ENCODE measurements around the gene C1QL3. TPM values are rescaled to one million over a fixed set of nuclear protein-coding genes. Genes with fewer than 3 reads are reported as not detected.

Gene C1QL3
- total RNA-seq, 2 experiments from 2014 or later = not detected

DNA sequence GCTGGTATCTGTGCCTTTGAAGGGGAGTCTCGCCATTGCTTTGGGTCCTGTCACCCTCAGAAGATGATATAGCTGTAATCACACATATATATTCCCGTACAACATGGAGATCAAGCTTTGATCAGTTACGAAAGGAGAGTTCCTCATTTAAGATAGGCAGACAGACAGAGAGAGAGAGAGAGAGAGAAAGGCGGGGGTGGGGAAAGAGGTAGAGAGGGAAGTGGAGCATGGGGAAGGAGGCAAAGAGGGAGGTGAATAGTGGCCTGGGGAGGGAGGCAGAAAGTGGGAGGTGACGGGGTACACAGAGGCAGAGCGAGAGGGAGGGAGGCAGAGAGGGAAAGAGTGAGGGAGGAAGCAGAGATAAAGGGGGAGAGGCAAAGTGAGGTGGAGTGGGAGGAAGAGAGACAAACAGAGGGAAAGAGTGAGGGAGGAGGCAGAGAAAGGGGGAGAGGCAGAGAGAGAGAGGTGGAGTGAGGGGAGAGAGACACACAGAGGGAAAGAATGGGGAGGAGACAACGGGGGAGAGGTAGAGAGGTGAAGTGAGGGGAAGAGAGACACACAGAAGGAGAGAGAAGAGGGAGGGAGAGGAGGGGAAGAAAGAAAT, 44.6 kb upstream of the C1QL3 start:
- Histone ChIP-seq H3K27ac (ENCODE audit: low read depth, low read length, poor library complexity, severe bottlenecking) (no peak overlapping the region), H3K4me2 (ENCODE audit: low read length) (no peak overlapping the region), H3K4me1 (ENCODE audit: insufficient read depth, low read length, poor library complexity, severe bottlenecking) (no peaks in the 10 kb centered on the region), H3K79me2 (ENCODE audit: insufficient read depth, low read depth, low read length) (no peaks in the 10 kb centered on the region), H4K20me1 (ENCODE audit: insufficient read depth, low read length) (no peaks in the 10 kb centered on the region), H2AFZ (ENCODE audit: low read length) (no peak overlapping the region), H3K9me3 (ENCODE audit: low read length) (no peaks in the 10 kb centered on the region), H3K36me3 (ENCODE audit: insufficient read depth, low read length) (no peaks in the 10 kb centered on the region), H3K9me2 (ENCODE audit: insufficient read depth, low read length) (no peaks in the 10 kb centered on the region), H3K4me3 (ENCODE audit: low read depth, low read length, poor library complexity, severe bottlenecking) (no peak overlapping the region)
- no peak for TF ChIP-seq EZH2phosphoT487 (IDR thresholded peaks at IDR 0.05; ENCODE audit: borderline replicate concordance, low read depth, low read length)
- TF ChIP-seq, protein P1, sequence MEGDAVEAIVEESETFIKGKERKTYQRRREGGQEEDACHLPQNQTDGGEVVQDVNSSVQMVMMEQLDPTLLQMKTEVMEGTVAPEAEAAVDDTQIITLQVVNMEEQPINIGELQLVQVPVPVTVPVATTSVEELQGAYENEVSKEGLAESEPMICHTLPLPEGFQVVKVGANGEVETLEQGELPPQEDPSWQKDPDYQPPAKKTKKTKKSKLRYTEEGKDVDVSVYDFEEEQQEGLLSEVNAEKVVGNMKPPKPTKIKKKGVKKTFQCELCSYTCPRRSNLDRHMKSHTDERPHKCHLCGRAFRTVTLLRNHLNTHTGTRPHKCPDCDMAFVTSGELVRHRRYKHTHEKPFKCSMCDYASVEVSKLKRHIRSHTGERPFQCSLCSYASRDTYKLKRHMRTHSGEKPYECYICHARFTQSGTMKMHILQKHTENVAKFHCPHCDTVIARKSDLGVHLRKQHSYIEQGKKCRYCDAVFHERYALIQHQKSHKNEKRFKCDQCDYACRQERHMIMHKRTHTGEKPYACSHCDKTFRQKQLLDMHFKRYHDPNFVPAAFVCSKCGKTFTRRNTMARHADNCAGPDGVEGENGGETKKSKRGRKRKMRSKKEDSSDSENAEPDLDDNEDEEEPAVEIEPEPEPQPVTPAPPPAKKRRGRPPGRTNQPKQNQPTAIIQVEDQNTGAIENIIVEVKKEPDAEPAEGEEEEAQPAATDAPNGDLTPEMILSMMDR (conservative IDR thresholded peaks at IDR 0.05; ENCODE audit: low read length) = no peak
- BruUV-seq (replicated peaks) = no TSS peak
- intact Hi-C loops (cut with micrococcal nuclease; ENCODE audit: unreplicated experiment) = no loop called here
- CTCF ChIA-PET (ENCODE audit: unreplicated experiment) = no interaction called here
- POLR2A ChIA-PET = no interaction called here
- DNase-seq (ENCODE audit: low spot score) = no peak

DNA sequence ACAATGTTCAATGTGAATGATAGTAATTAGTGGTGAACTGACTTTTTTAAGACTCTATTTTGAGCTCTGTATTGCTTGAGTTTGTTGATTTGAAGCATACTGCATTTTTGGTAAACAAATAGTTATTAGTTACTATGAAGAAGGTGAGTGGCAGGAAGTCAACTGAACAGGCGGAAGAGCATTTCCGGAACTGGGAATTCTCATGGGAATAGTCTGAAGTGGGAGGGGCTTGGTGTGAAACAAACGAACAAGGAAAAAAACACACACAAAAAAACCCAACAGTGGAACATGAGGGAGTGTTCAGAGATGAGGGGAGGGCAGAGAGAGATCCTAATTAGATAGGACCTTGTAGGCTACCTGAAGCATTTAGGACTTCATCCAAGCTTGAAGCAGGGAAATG, 43.9 kb upstream of the C1QL3 start:
- TF ChIP-seq EZH2phosphoT487 (IDR thresholded peaks at IDR 0.05; ENCODE audit: borderline replicate concordance, low read depth, low read length) = no peak
- TF ChIP-seq, protein P1 (conservative IDR thresholded peaks at IDR 0.05; ENCODE audit: low read length) = no peak
- ChIA-PET CTCF (ENCODE audit: unreplicated experiment) (no interaction called here), POLR2A (no interaction called here)
- H4K20me1 ChIP-seq (ENCODE audit: insufficient read depth, low read length) = no peaks in the 10 kb centered on the region
- DNase-seq (ENCODE audit: low spot score) = no peak
- H3K4me1 ChIP-seq (ENCODE audit: insufficient read depth, low read length, poor library complexity, severe bottlenecking) = no peaks in the 10 kb centered on the region
- no peak overlapping the region for H3K27ac ChIP-seq (ENCODE audit: low read depth, low read length, poor library complexity, severe bottlenecking)
- H3K36me3 ChIP-seq (ENCODE audit: insufficient read depth, low read length) = no peaks in the 10 kb centered on the region
- intact Hi-C loops (cut with micrococcal nuclease; ENCODE audit: unreplicated experiment) = no loop called here
- no peak overlapping the region for H3K4me3 ChIP-seq (ENCODE audit: low read depth, low read length, poor library complexity, severe bottlenecking)
- BruUV-seq (replicated peaks) = no TSS peak
- H3K9me2 ChIP-seq (ENCODE audit: insufficient read depth, low read length) = no peaks in the 10 kb centered on the region
- no peak overlapping the region for H3K4me2 ChIP-seq (ENCODE audit: low read length)
- no peaks in the 10 kb centered on the region for H3K9me3 ChIP-seq (ENCODE audit: low read length)
- no peak overlapping the region for H2AFZ ChIP-seq (ENCODE audit: low read length)
- H3K79me2 ChIP-seq (ENCODE audit: insufficient read depth, low read depth, low read length) = no peaks in the 10 kb centered on the region

DNA sequence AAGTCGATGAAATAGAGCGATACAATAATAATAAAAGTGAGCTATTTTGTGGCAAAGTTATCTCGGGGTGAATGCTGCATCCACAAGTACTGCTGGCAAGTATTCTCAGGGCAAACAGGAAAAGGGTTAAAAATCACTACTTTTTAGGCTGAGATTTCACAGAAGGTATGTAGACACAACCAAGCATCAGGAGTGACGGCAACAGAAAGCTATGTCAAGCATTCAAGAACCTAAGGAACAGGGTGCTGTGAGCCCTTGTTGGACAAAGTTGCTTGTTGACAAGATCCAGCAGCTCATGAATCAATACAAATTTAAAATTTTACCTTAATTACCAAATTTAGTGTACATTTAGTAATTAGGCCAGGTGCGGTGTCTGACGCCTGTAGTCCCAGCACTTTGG, 41.2 kb upstream of the C1QL3 start:
- no peaks in the 10 kb centered on the region for H3K9me2 ChIP-seq (ENCODE audit: insufficient read depth, low read length)
- no peaks in the 10 kb centered on the region for H4K20me1 ChIP-seq (ENCODE audit: insufficient read depth, low read length)
- POLR2A ChIA-PET = no interaction called here
- no peak for DNase-seq (ENCODE audit: low spot score)
- intact Hi-C loops (cut with micrococcal nuclease; ENCODE audit: unreplicated experiment) = no loop called here
- H3K9me3 ChIP-seq (ENCODE audit: low read length) = no peaks in the 10 kb centered on the region
- H3K27ac ChIP-seq (ENCODE audit: low read depth, low read length, poor library complexity, severe bottlenecking) = no peak overlapping the region
- no peak overlapping the region for H2AFZ ChIP-seq (ENCODE audit: low read length)
- CTCF ChIA-PET (ENCODE audit: unreplicated experiment) = no interaction called here
- no peak overlapping the region for H3K4me2 ChIP-seq (ENCODE audit: low read length)
- BruUV-seq (replicated peaks) = no TSS peak
- no peaks in the 10 kb centered on the region for H3K79me2 ChIP-seq (ENCODE audit: insufficient read depth, low read depth, low read length)
- TF ChIP-seq EZH2phosphoT487 (IDR thresholded peaks at IDR 0.05; ENCODE audit: borderline replicate concordance, low read depth, low read length) = no peak
- TF ChIP-seq, protein P1 (conservative IDR thresholded peaks at IDR 0.05; ENCODE audit: low read length) = no peak
- no peaks in the 10 kb centered on the region for H3K4me1 ChIP-seq (ENCODE audit: insufficient read depth, low read length, poor library complexity, severe bottlenecking)
- no peaks in the 10 kb centered on the region for H3K36me3 ChIP-seq (ENCODE audit: insufficient read depth, low read length)
- H3K4me3 ChIP-seq (ENCODE audit: low read depth, low read length, poor library complexity, severe bottlenecking) = no peak overlapping the region

Data from OCI-LY7 (cell line).